T-helper 2 cell treated with Interferon-gamma antibody and Interleukin-4, amounts not matched to agents 100 ng/mL and 5 ng/mL, for 36 hours (primary cell): ENCODE results near the gene RFK. TPM values are rescaled to one million over a fixed set of nuclear protein-coding genes. Genes with fewer than 3 reads are reported as not detected.

Source experiments
- intact Hi-C: fragments of 100-400 bp; cut with micrococcal nuclease; formaldehyde crosslinking; loops from one replicate; pipeline ENCODE4 v1.15.1; 2023
- total RNA-seq: library from RNA; stranded (reverse); gene quantifications from 2 replicates; pipeline ENCODE4 v1.2.3, GENCODE V29; 2022

The RFK gene
- total RNA-seq, 1 donor from 2014 or later: 16.4 TPM

GRCh38 chr9:76338418-76338817, 55.8 kb downstream of the RFK start:
- intact Hi-C loops: no loop called here

GRCh38 chr9:76336027-76336426, 58.2 kb downstream of the RFK start:
- intact Hi-C loops: no loop called here

Other genes starting within 250 kb of the RFK start
- 6.6 and 7.4 TPM in 2 replicates for gene GCNT1, start 64.8 kb upstream of the RFK start, total RNA-seq